Measurements from ENCODE around the gene MISP. TPM values are rescaled to one million over a fixed set of nuclear protein-coding genes. Genes with fewer than 3 reads are reported as not detected.

MISP gene
- total and polyA plus RNA-seq, 2 of the 13 experiments (the other 11 are each of a cell fraction or from before 2014, with no cell fraction given) = 0.67 to 1.3 TPM

DNA sequence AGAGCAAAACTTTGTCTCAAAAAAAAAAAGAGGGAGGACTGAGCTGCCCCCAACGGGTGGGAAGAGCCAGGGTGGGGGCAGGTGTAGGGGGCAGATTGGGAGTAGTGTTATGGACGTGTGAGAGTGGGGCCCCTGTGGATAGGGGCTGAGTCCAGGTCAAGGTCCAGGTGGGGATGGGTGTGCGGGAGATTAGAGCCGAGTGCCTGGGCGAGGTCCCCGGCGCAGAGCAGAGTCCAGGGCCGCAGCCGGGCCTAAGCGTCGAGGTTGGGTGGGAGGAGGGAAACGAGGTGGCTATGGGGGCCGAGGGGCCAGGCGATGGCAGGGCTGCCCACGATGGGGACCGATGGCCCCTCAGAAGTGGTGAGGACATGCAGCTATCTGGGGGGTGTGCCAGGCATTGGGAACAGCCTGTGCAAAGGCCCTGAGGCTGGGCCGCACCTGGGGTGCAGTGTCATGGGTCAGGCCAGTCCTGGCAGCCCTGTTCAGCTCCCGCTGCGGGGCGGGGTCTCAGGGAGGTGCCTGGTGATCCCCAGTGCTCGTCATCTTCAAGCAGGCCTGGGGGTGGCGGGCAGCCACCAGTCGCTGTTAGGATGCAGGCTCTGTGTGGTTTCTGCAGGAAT lies 12.3 kb upstream of the MISP start (continued):
- TF ChIP-seq YEATS2 (CRISPR knock-in tag; IDR thresholded peaks at IDR 0.05; ENCODE audit: borderline replicate concordance) (peak; percentile 41; the same call in 1 of the 2 replicates), ZNF749 (CRISPR knock-in tag; IDR thresholded peaks at IDR 0.05; ENCODE audit: borderline replicate concordance) (peak; percentile 69), NFE2L1 (CRISPR knock-in tag; IDR thresholded peaks at IDR 0.05; ENCODE audit: borderline replicate concordance) (no peak), NCOA2 (CRISPR knock-in tag; IDR thresholded peaks at IDR 0.05) (peak; percentile 93), CEBPB (IDR thresholded peaks at IDR 0.05; ENCODE audit: borderline replicate concordance, low read depth, low read length) (no peak), SRY (CRISPR knock-in tag; IDR thresholded peaks at IDR 0.05) (peak; percentile 51; the same call in 1 of the 2 replicates), CREB1 (IDR thresholded peaks at IDR 0.05) (no peak; the same call in 1 of the 2 replicates), CREB1 (CRISPR knock-in tag; IDR thresholded peaks at IDR 0.05) (peak; percentile 67; the same call in 1 of the 2 replicates), ZNF121 (CRISPR knock-in tag; IDR thresholded peaks at IDR 0.05) (peak; percentile 82), XRCC5 (optimal IDR thresholded peaks at IDR 0.05; ENCODE audit: low read length) (peak; percentile 39), SNAI1 (CRISPR knock-in tag; IDR thresholded peaks at IDR 0.05; ENCODE audit: borderline replicate concordance) (peak; percentile 53; the same call in 1 of the 2 replicates), DNMT3B (CRISPR knock-in tag; conservative IDR thresholded peaks at IDR 0.05) (no peak), ZFX (CRISPR knock-in tag; IDR thresholded peaks at IDR 0.05; ENCODE audit: low read depth) (peak; percentile 94), HES4 (CRISPR knock-in tag; IDR thresholded peaks at IDR 0.05; ENCODE audit: borderline replicate concordance) (peak; percentile 77; the same call in 1 of the 2 replicates), TAF1 (CRISPR knock-in tag; IDR thresholded peaks at IDR 0.05) (peak; percentile 32), RCOR2 (CRISPR knock-in tag; IDR thresholded peaks at IDR 0.05) (peak; percentile 93), SAP130 (CRISPR knock-in tag; IDR thresholded peaks at IDR 0.05; ENCODE audit: low read depth) (peak; percentile 76), DPF2 (CRISPR knock-in tag; IDR thresholded peaks at IDR 0.05; ENCODE audit: borderline replicate concordance, low read depth) (peak; percentile 95), ZNF441 (CRISPR knock-in tag; IDR thresholded peaks at IDR 0.05; ENCODE audit: borderline replicate concordance) (peak; percentile 70; the same call in 1 of the 2 replicates), POLR2A (IDR thresholded peaks at IDR 0.05; ENCODE audit: insufficient read depth in 1 of 2, low read depth in 2 of 2, low read length in 2 of 2) (peak; percentile 46 to 63; a peak in 3 of 4 replicates)
- TF ChIP-seq, protein P1, sequence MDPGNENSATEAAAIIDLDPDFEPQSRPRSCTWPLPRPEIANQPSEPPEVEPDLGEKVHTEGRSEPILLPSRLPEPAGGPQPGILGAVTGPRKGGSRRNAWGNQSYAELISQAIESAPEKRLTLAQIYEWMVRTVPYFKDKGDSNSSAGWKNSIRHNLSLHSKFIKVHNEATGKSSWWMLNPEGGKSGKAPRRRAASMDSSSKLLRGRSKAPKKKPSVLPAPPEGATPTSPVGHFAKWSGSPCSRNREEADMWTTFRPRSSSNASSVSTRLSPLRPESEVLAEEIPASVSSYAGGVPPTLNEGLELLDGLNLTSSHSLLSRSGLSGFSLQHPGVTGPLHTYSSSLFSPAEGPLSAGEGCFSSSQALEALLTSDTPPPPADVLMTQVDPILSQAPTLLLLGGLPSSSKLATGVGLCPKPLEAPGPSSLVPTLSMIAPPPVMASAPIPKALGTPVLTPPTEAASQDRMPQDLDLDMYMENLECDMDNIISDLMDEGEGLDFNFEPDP (CRISPR knock-in tag; conservative IDR thresholded peaks at IDR 0.05) = 0 out of 2 replicates have a peak, but pooled peaks have one; percentile 4
- TF ChIP-seq, protein P2, sequence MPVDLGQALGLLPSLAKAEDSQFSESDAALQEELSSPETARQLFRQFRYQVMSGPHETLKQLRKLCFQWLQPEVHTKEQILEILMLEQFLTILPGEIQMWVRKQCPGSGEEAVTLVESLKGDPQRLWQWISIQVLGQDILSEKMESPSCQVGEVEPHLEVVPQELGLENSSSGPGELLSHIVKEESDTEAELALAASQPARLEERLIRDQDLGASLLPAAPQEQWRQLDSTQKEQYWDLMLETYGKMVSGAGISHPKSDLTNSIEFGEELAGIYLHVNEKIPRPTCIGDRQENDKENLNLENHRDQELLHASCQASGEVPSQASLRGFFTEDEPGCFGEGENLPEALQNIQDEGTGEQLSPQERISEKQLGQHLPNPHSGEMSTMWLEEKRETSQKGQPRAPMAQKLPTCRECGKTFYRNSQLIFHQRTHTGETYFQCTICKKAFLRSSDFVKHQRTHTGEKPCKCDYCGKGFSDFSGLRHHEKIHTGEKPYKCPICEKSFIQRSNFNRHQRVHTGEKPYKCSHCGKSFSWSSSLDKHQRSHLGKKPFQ (CRISPR knock-in tag; IDR thresholded peaks at IDR 0.05; ENCODE audit: insufficient replicate concordance) = peak; percentile 82
- TF ChIP-seq, protein P3, sequence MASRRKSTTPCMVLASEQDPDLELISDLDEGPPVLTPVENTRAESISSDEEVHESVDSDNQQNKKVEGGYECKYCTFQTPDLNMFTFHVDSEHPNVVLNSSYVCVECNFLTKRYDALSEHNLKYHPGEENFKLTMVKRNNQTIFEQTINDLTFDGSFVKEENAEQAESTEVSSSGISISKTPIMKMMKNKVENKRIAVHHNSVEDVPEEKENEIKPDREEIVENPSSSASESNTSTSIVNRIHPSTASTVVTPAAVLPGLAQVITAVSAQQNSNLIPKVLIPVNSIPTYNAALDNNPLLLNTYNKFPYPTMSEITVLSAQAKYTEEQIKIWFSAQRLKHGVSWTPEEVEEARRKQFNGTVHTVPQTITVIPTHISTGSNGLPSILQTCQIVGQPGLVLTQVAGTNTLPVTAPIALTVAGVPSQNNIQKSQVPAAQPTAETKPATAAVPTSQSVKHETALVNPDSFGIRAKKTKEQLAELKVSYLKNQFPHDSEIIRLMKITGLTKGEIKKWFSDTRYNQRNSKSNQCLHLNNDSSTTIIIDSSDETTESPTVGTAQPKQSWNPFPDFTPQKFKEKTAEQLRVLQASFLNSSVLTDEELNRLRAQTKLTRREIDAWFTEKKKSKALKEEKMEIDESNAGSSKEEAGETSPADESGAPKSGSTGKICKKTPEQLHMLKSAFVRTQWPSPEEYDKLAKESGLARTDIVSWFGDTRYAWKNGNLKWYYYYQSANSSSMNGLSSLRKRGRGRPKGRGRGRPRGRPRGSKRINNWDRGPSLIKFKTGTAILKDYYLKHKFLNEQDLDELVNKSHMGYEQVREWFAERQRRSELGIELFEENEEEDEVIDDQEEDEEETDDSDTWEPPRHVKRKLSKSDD (CRISPR knock-in tag; IDR thresholded peaks at IDR 0.05; ENCODE audit: low read depth) = peak; percentile 85; the same call in 1 of the 2 replicates
- TF ChIP-seq, protein P4, sequence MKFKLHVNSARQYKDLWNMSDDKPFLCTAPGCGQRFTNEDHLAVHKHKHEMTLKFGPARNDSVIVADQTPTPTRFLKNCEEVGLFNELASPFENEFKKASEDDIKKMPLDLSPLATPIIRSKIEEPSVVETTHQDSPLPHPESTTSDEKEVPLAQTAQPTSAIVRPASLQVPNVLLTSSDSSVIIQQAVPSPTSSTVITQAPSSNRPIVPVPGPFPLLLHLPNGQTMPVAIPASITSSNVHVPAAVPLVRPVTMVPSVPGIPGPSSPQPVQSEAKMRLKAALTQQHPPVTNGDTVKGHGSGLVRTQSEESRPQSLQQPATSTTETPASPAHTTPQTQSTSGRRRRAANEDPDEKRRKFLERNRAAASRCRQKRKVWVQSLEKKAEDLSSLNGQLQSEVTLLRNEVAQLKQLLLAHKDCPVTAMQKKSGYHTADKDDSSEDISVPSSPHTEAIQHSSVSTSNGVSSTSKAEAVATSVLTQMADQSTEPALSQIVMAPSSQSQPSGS (CRISPR knock-in tag; IDR thresholded peaks at IDR 0.05) = peak; percentile 64; the same call in 1 of the 2 replicates

Data from HepG2 (cell line).